H1 (cell line): ENCODE results near the gene PTPN13. TPM values are rescaled to one million over a fixed set of nuclear protein-coding genes. Genes with fewer than 3 reads are reported as not detected.

Experiments used
- ATF3 ChIP-seq: IDR thresholded peaks from 2 replicates; pipeline ENCODE4 v1.6.1; 2011; ENCODE audit warnings: low read depth, mild to moderate bottlenecking, low read length; ENCODE audit not compliant: insufficient read depth
- BACH1 ChIP-seq: IDR thresholded peaks from 2 replicates; pipeline ENCODE4 v1.6.1; 2012; ENCODE audit warnings: low read length, improper control_type of control experiment
- CHD7 ChIP-seq: fragments of 300-600 bp; sonication (generic); IDR thresholded peaks from 2 replicates; pipeline ENCODE4 v1.7.1; 2012; ENCODE audit warnings: low read length, moderate library complexity, mild to moderate bottlenecking, inconsistent platforms; ENCODE audit not compliant: insufficient replicate concordance
- CREB1 ChIP-seq: IDR thresholded peaks from 2 replicates; pipeline ENCODE4 v1.6.1; 2012; ENCODE audit warnings: inconsistent platforms
- EP300 ChIP-seq, 2 experiments: IDR thresholded peaks; 1 replicate in 1 of 2; 2 replicates in 1 of 2; pipeline ENCODE4 v1.6.1; 2011 to 2012; ENCODE audit warnings: low read depth in 2 of 2, low read length in 2 of 2, mild to moderate bottlenecking in 2 of 2, borderline replicate concordance in 1 of 2, inconsistent platforms in 1 of 2, moderate library complexity in 1 of 2
- GABPA ChIP-seq: IDR thresholded peaks from 2 replicates; pipeline ENCODE4 v1.6.1; 2011; ENCODE audit warnings: mild to moderate bottlenecking, low read length, moderate library complexity, borderline replicate concordance; ENCODE audit not compliant: insufficient read depth
- MAX ChIP-seq: IDR thresholded peaks from 2 replicates; pipeline ENCODE4 v1.6.1; 2012; ENCODE audit warnings: inconsistent platforms
- POLR2AphosphoS5 ChIP-seq: IDR thresholded peaks from 2 replicates; pipeline ENCODE4 v1.6.1; 2011; ENCODE audit warnings: low read depth, low read length
- SAP30 ChIP-seq: fragments of 300-600 bp; sonication (generic); IDR thresholded peaks from 2 replicates; pipeline ENCODE4 v1.7.1; 2012; ENCODE audit warnings: low read length, moderate library complexity, mild to moderate bottlenecking, inconsistent platforms; ENCODE audit not compliant: insufficient read depth, insufficient replicate concordance
- TAF7 ChIP-seq: optimal IDR thresholded peaks from 2 replicates; pipeline ENCODE3; 2011; ENCODE audit warnings: low read depth, mild to moderate bottlenecking, inconsistent platforms, low read length, moderate library complexity, borderline replicate concordance
- TBP ChIP-seq: IDR thresholded peaks from 2 replicates; pipeline ENCODE4 v1.6.1; 2011; ENCODE audit warnings: low read depth, low read length, improper control_type of control experiment
- polyA plus RNA-seq, 7 experiments: library from polyadenylated mRNA; depleted of rRNA in 3 of 7; stranded (reverse) in 5 of 7; unstranded in 2 of 7; fragments of >200 nt in 5 of 7; fragments of 200-250 nt in 2 of 7; gene quantifications; 1 replicate in 5 of 7; 2 replicates in 1 of 7; 4 replicates in 1 of 7; pipeline versions ENCODE4 v1.2.1 to v1.2.3, GENCODE V29; 2011 to 2013; ENCODE audit warnings: missing spikeins in 2 of 7, mixed read lengths in 2 of 7
- total RNA-seq: library from RNA; stranded (reverse); fragmentation: NEBNext Ultra II Directional; extraction: Animal tissue kit (Norgen Biotek cat#: 25700); gene quantifications from 2 replicates; pipeline ENCODE4 v1.2.1, GENCODE V29; 2021

Gene PTPN13
- total and polyA plus RNA-seq, 2 of the 8 experiments (the other 6 are each of a cell fraction or from before 2014, with no cell fraction given) = 12.7 to 57.9 TPM

- TF ChIP-seq EP300 (IDR thresholded peaks at IDR 0.05; ENCODE audit: borderline replicate concordance in 1 of 2, low read depth in 2 of 2, low read length in 2 of 2) = no peak
- TF ChIP-seq TAF7 = no peak
- no peak for TF ChIP-seq MAX
- TF ChIP-seq SAP30 = no peak
- no peak for TF ChIP-seq CREB1
- TF ChIP-seq TBP = no peak
- no peak for TF ChIP-seq GABPA
- TF ChIP-seq CHD7 = no peak
- no peak for TF ChIP-seq POLR2AphosphoS5
- TF ChIP-seq ATF3 = no peak
- no peak for TF ChIP-seq BACH1
Measured at GRCh38 chr4:86582410-86582809, 11.7 kb upstream of the PTPN13 start (continued).
